Right lobe of liver (tissue), 4 donors: Measurements from ENCODE around the gene LIMCH1.

Experiments
- CTCF ChIP-seq, 4 donors: fragments of 200-600 bp in 3 of 4; fragments of 450-650 bp in 1 of 4; IDR thresholded peaks; one replicate each; pipeline versions ENCODE4 v1.5.1 to v1.8.0; 2016 to 2022; ENCODE audit warnings: antibody characterized with exemption in 4 of 4, mild to moderate bottlenecking in 2 of 4
- POLR2A ChIP-seq: fragments of 450-650 bp; IDR thresholded peaks from one replicate; pipeline ENCODE4 v1.6.1; 2017; ENCODE audit warnings: antibody characterized with exemption, mild to moderate bottlenecking
- donor health status: DM: no; HTN: no; CAD: no.
- donor health status: DM: no; HTN: no; CAD: no.
- donor health status: DM: no; HTN: yes; CAD: no.

DNA sequence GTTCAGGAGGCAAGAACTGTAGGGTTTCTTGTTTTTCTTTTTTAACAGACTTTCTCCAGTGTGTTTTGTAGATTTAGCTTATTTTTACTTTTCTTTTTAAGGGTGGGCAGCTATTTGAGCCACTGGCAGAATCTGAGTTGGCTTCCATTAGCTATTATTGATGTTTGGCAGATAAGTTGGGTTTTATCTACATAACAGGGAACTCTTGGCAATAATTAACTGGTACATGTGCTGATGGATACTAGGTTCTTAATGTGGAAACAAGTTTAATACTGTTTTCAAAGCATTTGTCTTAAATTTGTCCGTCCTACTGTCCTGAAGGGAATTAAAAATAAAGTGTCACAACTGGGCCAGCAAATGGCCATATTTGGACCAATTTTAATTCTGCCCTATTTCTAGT lies 130.1 kb downstream of the LIMCH1 start:
- no peak for TF ChIP-seq CTCF (IDR thresholded peaks at IDR 0.05)
- TF ChIP-seq POLR2A: no peak
